ENCODE results near the gene EPHB2.

EPHB2 gene

GRCh38 chr1:22804969-22805671 lies 94.5 kb downstream of the EPHB2 start:
- DNase-seq, result no peak

- no peak for DNase-seq
Measured at GRCh38 chr1:22805672-22806038, 95.0 kb downstream of the EPHB2 start.

DNA sequence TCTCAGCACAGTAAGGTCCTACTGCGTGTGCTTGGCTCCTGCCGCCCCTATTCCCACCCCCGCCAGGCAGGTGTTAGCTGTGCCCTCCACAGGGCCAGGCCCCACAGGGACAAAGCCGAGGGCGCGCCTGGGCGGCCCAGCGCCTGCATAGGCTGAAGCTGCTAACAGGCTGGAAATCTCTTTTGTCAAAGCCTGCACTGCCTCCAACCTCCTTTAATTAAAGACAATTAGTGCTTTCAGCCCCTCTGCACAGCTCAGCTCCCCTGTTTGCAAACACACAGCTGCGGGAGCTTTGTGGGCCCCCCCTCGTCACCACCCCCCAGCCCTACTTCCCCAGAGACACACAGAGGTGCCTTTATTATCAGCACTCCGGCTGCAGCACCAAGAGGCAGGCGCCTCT lies 95.9 kb downstream of the EPHB2 start:
- no peak for DNase-seq

- no peak for DNase-seq
Measured at GRCh38 chr1:22807340-22807739, 96.7 kb downstream of the EPHB2 start.

- DNase-seq, result no peak
Measured at GRCh38 chr1:22808186-22808675, 97.6 kb downstream of the EPHB2 start.

GRCh38 chr1:22808676-22809483 lies 98.2 kb downstream of the EPHB2 start:
- DNase-seq, result no peak

DNA sequence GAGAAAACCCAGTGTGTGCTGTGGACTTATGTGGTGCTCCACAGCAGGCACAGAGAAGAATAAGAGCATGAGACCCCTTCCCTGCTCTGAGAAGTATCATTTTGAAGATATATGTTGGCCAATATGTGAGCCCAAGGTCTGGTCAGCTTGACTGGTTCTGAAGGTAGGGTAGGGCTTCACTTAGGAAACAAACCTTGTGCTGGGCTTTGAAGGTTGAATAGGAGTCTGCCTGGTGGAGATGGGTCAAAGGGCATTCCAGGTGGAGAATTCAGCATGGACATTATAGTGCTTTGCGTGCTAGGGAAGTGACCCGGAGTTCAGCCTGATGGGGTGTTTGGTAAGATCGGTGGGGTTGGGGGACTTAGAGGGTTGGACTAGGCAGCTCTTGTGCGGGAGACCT lies 99.1 kb downstream of the EPHB2 start:
- DNase-seq, result no peak

DNA sequence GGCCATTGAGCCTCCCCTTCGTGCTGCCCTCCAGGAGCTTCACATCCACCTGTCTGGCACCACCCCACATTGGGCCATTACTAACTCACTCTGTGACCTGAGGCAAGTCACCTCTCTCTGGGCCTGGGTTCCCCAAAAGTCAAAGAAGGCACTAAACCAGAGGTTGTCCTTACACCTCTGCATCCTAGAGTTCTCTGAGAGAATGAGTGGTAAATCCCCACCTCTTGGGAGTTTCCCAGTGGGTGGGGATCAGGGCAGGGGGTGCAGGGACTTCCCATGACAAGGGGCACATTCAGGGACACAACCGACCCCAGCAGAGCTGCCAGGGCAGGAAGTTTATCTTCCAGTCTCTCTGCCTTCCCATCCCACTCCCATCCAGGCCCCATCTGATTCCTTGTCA lies 99.7 kb downstream of the EPHB2 start:
- DNase-seq, result no peak

GRCh38 chr1:22812092-22812880 lies 101.6 kb downstream of the EPHB2 start:
- DNase-seq, result no peak

DNA sequence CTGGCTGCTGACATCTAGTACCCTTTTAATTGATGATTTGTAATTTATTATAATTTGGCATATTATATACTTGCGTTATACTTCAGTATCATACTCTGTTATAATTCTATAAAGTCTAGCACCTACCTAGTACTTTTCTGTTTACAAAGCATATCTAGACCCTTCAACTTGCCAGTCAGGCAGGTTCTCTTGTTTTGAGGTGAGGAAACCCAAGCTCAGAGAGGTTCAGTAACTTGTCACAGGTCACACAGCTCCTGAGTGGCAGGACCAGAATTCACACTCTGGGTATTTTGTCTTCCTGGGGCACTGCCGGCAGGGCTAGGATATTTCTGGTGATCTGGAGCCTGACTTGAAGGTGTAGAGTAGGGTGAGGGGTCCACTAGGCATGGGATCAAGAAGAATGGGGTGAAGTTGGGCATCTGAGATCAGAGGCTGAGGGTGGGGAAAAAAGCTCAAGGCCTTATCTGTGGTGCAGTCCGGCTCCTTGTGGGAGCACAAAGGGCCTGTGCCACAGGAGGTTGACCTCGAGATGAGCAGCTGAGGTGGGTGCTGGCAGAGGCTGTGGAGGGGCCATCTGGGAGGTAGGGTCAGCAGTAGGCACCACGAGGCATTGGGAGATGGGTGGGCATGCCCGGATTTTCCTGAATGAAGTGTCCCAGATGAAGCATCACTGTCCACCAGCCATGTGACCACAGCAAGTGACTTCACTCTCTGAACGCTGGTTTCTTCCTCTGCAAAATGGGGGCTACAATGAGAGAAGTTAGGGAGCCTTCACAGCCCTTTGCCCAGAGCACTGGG lies 102.6 kb downstream of the EPHB2 start:
- DNase-seq, result no peak

DNA sequence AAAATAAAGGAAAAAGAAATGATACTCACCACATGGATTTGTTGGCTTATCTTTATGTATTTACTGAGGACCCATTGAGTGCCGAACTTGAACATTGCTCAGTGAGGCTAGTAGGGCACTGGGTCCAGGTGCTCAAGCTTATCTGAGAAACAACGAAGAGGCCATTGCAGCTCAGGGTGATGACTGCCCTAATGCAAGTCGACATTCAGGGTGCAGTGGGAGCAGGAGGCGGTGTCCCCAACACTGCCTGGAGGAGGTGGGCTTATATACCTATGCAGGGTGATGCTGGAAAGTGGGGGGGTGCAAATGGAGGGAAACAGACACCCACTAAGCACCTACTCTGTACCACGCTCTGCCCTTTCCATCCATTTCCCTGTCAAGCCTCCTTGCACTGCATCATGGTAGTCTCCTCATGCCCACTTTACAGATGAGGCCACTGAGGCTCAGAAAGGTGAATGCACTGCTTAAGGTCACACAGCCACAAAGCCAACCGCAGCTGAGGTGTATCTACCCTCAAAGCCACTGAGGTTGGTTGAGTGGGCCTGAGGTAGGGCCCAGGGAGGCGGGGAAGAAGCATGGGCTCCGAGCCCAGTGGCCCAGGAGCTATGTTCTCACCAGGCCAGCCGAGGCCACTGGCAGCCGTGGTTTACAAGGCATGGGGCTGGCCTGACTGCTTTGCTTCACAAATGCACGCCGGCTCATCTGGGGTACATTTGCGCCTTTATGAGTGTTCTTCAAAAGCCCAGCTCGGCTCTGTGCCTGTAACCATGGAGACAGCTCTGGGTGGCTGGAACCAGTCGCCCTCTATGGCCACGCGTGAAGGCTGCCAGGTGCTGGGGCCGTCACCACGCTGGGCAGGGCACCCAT lies 103.8 kb downstream of the EPHB2 start:
- DNase-seq, result no peak

GRCh38 chr1:22815043-22815365 lies 104.4 kb downstream of the EPHB2 start:
- DNase-seq, result no peak

DNA sequence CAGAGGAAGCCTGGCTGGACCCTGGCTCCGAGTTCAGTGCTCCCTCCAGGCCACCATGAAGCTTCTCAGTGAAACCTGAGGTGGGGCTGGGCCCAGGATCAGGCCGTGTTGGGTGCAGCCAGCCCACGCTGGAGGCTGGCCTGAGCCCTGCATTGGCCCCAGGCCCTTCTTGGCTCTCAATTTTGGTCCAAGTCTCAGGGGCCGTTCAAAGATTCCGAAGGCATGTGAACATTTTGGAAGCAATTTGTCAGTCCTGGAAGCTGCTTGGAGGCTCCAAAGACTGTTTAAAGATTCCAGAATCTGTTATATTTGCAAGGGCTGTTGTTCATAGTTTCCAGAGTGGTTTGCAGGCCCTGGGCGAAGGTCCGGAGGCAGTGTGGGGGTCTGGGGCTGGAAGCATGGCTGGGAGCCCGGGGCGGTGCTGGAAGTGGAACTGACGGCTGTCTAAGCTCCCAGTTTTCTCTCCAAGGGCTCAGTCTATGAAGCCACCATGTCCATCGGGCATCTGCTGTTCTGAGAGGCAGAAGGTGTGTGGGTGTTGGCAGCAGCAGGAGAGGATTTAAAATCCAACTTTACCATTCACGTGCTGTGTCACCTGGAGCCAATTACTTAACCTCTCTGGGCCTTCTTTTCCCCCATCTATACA lies 104.9 kb downstream of the EPHB2 start:
- DNase-seq, result no peak

DNA sequence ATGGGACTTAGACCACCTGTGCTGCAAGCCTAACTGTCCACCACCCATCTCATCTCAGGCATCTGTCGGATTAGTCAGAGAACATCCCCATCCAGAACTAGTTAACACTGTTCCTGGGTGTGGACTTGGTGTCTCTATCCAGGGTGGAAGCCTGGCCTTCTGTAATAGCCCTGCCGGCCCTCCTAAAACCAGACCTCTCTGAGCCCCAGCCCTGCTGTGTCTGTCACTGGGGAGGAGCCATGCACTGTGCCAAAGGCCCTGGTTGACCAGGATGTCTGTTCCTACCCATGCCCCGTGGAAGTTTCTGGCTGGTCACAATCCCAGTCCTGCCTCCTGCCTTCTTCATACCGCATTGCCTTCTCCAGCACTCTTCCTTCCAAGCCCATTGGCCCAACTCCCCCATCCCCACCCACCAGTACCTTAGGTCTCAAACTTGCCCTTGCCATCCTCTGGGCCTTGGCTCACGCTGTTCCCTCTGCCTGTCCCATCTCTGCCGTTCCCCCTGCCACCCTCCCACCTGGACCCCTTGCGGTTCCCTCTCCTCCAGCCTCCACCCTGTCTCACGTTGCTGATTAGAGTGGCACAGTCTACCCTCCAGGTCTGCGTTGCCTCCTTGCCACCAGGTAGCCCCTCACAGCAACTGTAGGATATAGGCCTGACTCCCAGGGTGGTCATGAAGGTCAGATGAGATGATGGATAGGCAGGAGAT lies 105.6 kb downstream of the EPHB2 start:
- no peak for DNase-seq

DNA sequence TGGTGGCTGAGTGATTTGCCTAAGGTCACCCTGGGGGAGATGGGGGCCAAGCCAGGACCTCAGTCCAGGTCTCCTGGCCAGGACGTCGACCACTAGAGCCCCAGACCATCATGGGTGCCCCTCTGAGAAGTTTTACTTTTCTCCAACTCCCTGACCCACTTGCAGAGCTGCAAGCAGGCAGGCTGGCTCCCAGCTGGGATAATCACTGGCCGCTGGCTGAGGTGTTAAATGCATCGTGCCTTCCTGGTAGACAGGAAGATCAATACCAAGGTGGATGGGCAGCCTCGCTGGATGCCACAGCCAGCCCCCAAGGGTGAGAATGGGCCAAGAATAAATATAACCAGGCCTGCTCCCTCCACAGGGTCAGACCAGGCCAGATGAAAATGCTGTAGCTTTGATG lies 106.2 kb downstream of the EPHB2 start:
- DNase-seq, result no peak

DNA sequence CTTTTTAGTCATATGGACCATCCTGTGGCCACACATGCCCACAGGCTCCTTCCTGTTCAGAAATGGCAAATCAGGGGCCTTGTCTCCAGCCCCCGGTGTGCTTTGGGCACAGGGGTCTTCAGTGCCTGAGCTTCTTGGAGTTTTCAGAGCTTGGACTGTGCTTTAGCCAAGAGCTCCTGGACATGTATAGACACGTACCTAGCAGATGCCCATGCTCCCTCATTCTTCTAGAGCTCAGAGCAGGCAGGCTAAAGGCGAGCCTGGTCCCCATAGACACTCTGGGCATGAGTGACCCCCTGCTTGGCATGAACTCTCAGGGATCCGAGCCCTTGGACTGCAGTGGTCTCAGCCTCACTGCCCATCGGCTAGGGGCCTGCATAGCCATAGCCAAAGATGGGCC lies 106.8 kb downstream of the EPHB2 start:
- DNase-seq, result no peak

DNA sequence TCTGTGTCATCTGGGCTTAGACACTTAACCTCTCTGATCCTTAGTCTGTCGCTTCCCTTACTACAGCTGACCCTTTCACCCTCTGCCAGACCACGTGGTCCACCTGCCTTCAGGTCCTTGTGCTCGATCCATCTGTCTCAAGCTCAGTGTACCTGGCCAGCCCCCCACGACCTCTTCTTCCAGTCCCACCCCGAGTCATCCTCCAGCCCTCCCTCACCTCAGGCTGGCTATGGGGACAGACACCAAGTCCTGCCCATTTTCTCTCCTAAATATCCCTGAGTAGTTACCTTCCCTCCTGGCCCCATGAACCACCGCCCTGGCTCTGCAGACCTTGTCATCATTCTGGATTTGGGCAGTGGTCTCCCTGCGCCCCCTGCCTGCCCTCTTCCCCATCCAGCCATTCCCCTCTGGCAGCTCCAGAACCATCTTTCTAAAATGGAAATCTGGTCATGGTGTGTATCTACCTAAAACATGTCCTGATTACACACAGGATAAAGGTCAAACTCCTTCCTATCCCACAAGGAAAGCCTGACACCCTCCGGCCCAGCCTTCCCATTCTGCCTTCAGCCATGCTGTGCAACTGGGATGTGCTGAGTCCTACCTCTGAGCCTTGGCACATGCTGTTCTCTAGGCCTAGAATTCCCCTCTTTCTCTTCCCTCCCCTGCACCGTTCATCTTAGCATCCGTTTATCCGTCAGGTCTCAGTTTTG lies 107.6 kb downstream of the EPHB2 start:
- DNase-seq, result no peak

DNA sequence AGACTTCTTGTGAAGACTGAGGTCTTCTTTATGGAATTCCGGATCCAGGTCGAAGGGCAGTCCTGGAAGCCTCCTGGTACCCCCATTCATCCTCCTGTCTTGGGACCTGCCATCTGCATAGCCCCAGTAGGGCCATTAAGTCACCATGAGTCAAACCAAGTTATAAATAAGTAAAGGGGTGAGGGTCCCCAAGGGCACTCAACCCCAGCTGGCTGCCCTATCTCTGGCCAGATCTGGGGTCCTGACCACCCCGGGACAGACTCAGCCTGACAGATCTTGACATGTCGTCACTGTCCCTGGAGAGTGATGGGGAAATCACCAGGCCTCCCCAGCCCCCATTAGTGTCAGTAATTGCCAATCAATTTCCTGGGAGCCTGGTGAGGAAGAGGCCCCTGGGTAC lies 108.7 kb downstream of the EPHB2 start:
- no peak for DNase-seq

DNA sequence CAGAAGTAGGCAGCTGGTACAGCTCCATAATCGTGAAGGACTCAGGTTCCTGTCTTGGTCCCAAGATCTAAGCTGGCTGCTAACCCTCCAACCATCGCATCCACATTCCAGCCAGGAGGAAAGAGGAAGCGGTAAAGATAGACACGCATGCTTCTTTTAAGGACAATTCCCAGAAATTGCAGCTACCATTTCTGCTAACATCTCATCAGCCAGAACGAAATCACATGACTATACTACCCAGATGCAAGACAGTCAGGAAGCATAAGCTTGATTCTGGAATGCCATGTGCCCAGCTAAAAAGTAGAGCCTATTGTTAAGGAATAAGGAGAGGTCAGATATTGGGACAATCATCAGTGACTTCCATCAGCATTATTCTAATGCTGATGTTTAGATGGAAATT lies 110.4 kb downstream of the EPHB2 start:
- no peak for DNase-seq

DNA sequence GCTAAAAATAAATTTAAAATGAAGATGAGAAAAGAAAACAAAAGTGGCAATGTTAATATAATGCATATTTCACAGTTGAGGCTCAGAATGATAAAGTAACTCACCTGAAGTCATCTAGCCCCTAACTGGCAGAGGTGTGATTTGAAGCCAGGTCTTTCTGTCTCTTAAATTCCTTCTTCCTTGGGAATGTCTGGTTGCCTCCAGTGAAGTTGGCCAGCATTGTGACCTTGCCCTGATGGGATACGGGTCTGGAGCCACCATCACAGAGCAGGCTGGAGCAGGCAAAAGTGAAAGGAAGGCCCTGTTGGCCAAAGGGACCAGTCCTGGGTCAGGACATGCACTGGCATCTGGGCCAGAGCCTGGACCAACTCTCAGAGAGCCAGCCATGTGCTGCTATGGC lies 111.7 kb downstream of the EPHB2 start:
- no peak for DNase-seq

Data from stimulated activated naive CD4-positive, alpha-beta T cell treated with Interleukin-2 at 50 U/mL for 16 hours (primary cell).